GM12892 (cell line): ENCODE data around the gene OSBPL8.

Experiments used
- POLR2A ChIP-seq: IDR thresholded peaks from 2 replicates; pipeline ENCODE4 v1.6.1; 2011; ENCODE audit warnings: low read depth, low read length, control low read depth
- POLR2AphosphoS5 ChIP-seq: IDR thresholded peaks from 2 replicates; pipeline ENCODE4 v1.6.1; 2011; ENCODE audit warnings: low read depth, low read length, control low read depth
- TAF1 ChIP-seq: IDR thresholded peaks from 2 replicates; pipeline ENCODE4 v1.6.1; 2011; ENCODE audit warnings: low read depth, mild to moderate bottlenecking, control low read depth, low read length, borderline replicate concordance

GRCh38 chr12:76591476-76591875 lies 31.9 kb upstream of the OSBPL8 start:
- no peak for TF ChIP-seq POLR2A
- TF ChIP-seq POLR2AphosphoS5, result no peak
- no peak for TF ChIP-seq TAF1
